Mucosa of stomach (tissue), 1 donor: ENCODE data around the gene FIBCD1.

ENCODE experiments used
- H3K27me3 ChIP-seq: one replicate; pipeline ENCODE4 v1.7.0; 2013; ENCODE audit warnings: mild to moderate bottlenecking, low read length; ENCODE audit not compliant: control insufficient read depth, insufficient read depth
- H3K36me3 ChIP-seq: one replicate; pipeline ENCODE4 v1.7.0; 2013; ENCODE audit warnings: low read length; ENCODE audit not compliant: control insufficient read depth, insufficient read depth
- H3K4me1 ChIP-seq: one replicate; pipeline ENCODE4 v1.7.0; 2013; ENCODE audit warnings: mild to moderate bottlenecking, low read length; ENCODE audit not compliant: control insufficient read depth, insufficient read depth
- H3K4me3 ChIP-seq: one replicate; pipeline ENCODE4 v1.7.0; 2013; ENCODE audit warnings: low read length
- H3K9ac ChIP-seq: one replicate; pipeline ENCODE4 v1.7.0; 2013; ENCODE audit warnings: mild to moderate bottlenecking, low read length, moderate library complexity
- H3K9me3 ChIP-seq: one replicate; pipeline ENCODE4 v1.7.0; 2013; ENCODE audit warnings: mild to moderate bottlenecking, low read length, moderate library complexity; ENCODE audit not compliant: control insufficient read depth
- donor health status: Pancreatic carcinoma.

FIBCD1 gene

GRCh38 chr9:130874783-130875182, 64.3 kb downstream of the FIBCD1 start:
- peaks cover 16% of the 10 kb centered on the region for H3K4me1 ChIP-seq
- no peaks in the 10 kb centered on the region for H3K9me3 ChIP-seq
- no peaks in the 10 kb centered on the region for H3K27me3 ChIP-seq
- no peak overlapping the region for H3K4me3 ChIP-seq
- no peak overlapping the region for H3K9ac ChIP-seq
- H3K36me3 ChIP-seq = peaks cover 15% of the 10 kb centered on the region

- H3K36me3 ChIP-seq = peaks cover 7% of the 10 kb centered on the region
- H3K9me3 ChIP-seq = no peaks in the 10 kb centered on the region
- H3K27me3 ChIP-seq = no peaks in the 10 kb centered on the region
- H3K4me3 ChIP-seq = no peak overlapping the region
- H3K4me1 ChIP-seq = peaks cover 16% of the 10 kb centered on the region
- no peak overlapping the region for H3K9ac ChIP-seq
Observed at GRCh38 chr9:130873966-130874365, 65.1 kb downstream of the FIBCD1 start.

GRCh38 chr9:130872912-130873503, 66.0 kb downstream of the FIBCD1 start:
- Histone ChIP-seq H3K36me3 (peaks cover 7% of the 10 kb centered on the region), H3K4me1 (peaks cover 16% of the 10 kb centered on the region), H3K27me3 (no peaks in the 10 kb centered on the region), H3K4me3 (no peak overlapping the region), H3K9me3 (no peaks in the 10 kb centered on the region), H3K9ac (peak overlapping the region; percentile 40)

GRCh38 chr9:130872508-130872907, 66.5 kb downstream of the FIBCD1 start:
- Histone ChIP-seq H3K9ac (peak overlapping the region; percentile 40), H3K27me3 (no peaks in the 10 kb centered on the region), H3K4me1 (peaks cover 16% of the 10 kb centered on the region), H3K9me3 (no peaks in the 10 kb centered on the region), H3K4me3 (no peak overlapping the region), H3K36me3 (peaks cover 7% of the 10 kb centered on the region)

GRCh38 chr9:130872093-130872492, 67.0 kb downstream of the FIBCD1 start:
- Histone ChIP-seq H3K36me3 (peaks cover 7% of the 10 kb centered on the region), H3K4me1 (peaks cover 16% of the 10 kb centered on the region), H3K27me3 (no peaks in the 10 kb centered on the region), H3K9ac (no peak overlapping the region), H3K4me3 (no peak overlapping the region), H3K9me3 (no peaks in the 10 kb centered on the region)

GRCh38 chr9:130871395-130872062, 67.5 kb downstream of the FIBCD1 start:
- Histone ChIP-seq H3K9ac (no peak overlapping the region), H3K4me3 (no peak overlapping the region), H3K9me3 (no peaks in the 10 kb centered on the region), H3K27me3 (no peaks in the 10 kb centered on the region), H3K4me1 (peaks cover 16% of the 10 kb centered on the region), H3K36me3 (peaks cover 7% of the 10 kb centered on the region)

GRCh38 chr9:130870491-130871381, 68.3 kb downstream of the FIBCD1 start:
- H3K36me3 ChIP-seq = peaks cover 7% of the 10 kb centered on the region
- H3K4me1 ChIP-seq = peaks cover 16% of the 10 kb centered on the region
- no peak overlapping the region for H3K9ac ChIP-seq
- no peaks in the 10 kb centered on the region for H3K27me3 ChIP-seq
- H3K9me3 ChIP-seq = no peaks in the 10 kb centered on the region
- H3K4me3 ChIP-seq = no peak overlapping the region

GRCh38 chr9:130869250-130869649, 69.8 kb downstream of the FIBCD1 start:
- Histone ChIP-seq H3K36me3 (peaks cover under 1% of the 10 kb centered on the region), H3K9me3 (no peaks in the 10 kb centered on the region), H3K4me1 (peaks cover 16% of the 10 kb centered on the region), H3K9ac (no peak overlapping the region), H3K27me3 (no peaks in the 10 kb centered on the region), H3K4me3 (no peak overlapping the region)

- Histone ChIP-seq H3K9me3 (no peaks in the 10 kb centered on the region), H3K36me3 (no peaks in the 10 kb centered on the region), H3K27me3 (no peaks in the 10 kb centered on the region), H3K9ac (no peak overlapping the region), H3K4me1 (peaks cover 12% of the 10 kb centered on the region), H3K4me3 (no peak overlapping the region)
Observed at GRCh38 chr9:130868230-130868629, 70.8 kb downstream of the FIBCD1 start.

- Histone ChIP-seq H3K36me3 (no peaks in the 10 kb centered on the region), H3K9ac (no peak overlapping the region)
Observed at GRCh38 chr9:130867556-130867955, 71.5 kb downstream of the FIBCD1 start.

GRCh38 chr9:130866474-130866965, 72.5 kb downstream of the FIBCD1 start:
- H3K9ac ChIP-seq = no peak overlapping the region
- no peaks in the 10 kb centered on the region for H3K9me3 ChIP-seq
- no peak overlapping the region for H3K4me3 ChIP-seq
- H3K4me1 ChIP-seq = no peaks in the 10 kb centered on the region
- H3K36me3 ChIP-seq = no peaks in the 10 kb centered on the region
- no peaks in the 10 kb centered on the region for H3K27me3 ChIP-seq

More at GRCh38 chr9:130867556-130867955, 71.5 kb downstream of the FIBCD1 start:
- peaks cover 5% of the 10 kb centered on the region for H3K4me1 ChIP-seq
- H3K27me3 ChIP-seq = no peaks in the 10 kb centered on the region
- no peaks in the 10 kb centered on the region for H3K9me3 ChIP-seq
- H3K4me3 ChIP-seq = no peak overlapping the region

- no peaks in the 10 kb centered on the region for H3K27me3 ChIP-seq
- no peak overlapping the region for H3K4me3 ChIP-seq
- no peaks in the 10 kb centered on the region for H3K36me3 ChIP-seq
- no peak overlapping the region for H3K9ac ChIP-seq
- H3K9me3 ChIP-seq = no peaks in the 10 kb centered on the region
- no peaks in the 10 kb centered on the region for H3K4me1 ChIP-seq
Observed at GRCh38 chr9:130865921-130866320, 73.1 kb downstream of the FIBCD1 start.
